GM21360 (cell line): ENCODE data around the gene DNAJC5G.
"Not testable (repeated sequence)": the region's sequence is repeated elsewhere in the genome, so short reads cannot be mapped to it uniquely, and the experiment has no call there.

Experiments used
- ATAC-seq: cut with Tn5 transposase; IDR thresholded peaks from one replicate; pipeline ENCODE4 v1.9.1; 2021; ENCODE audit warnings: mild to moderate bottlenecking, moderate library complexity; ENCODE audit not compliant: unreplicated experiment

The DNAJC5G gene

GRCh38 chr2:27251766-27252165 lies 23.5 kb upstream of the DNAJC5G start:
- no peak for ATAC-seq

GRCh38 chr2:27255187-27255586 lies 20.0 kb upstream of the DNAJC5G start:
- ATAC-seq, result no peak

- ATAC-seq, result no peak
These were observed 19.6 kb upstream of the DNAJC5G start for GRCh38 chr2:27255660-27256059.

- no peak for ATAC-seq
These were observed 18.3 kb upstream of the DNAJC5G start for GRCh38 chr2:27256855-27257454.

- no peak for ATAC-seq
These were observed 17.2 kb upstream of the DNAJC5G start for GRCh38 chr2:27258051-27258450.

GRCh38 chr2:27261241-27261925 lies 13.8 kb upstream of the DNAJC5G start:
- ATAC-seq, result no peak

GRCh38 chr2:27261926-27262298 lies 13.3 kb upstream of the DNAJC5G start:
- ATAC-seq, result no peak

- ATAC-seq, result no peak
These were observed 12.6 kb upstream of the DNAJC5G start, which contains the start of gene SLC30A3 for GRCh38 chr2:27262379-27263286. Gene SLC30A3 (minus strand): TSS chr2:27263047. CDS start chr2:27262906, 141 bp downstream.

- ATAC-seq, result no peak
These were observed 11.7 kb upstream of the DNAJC5G start for GRCh38 chr2:27263287-27264252.

- ATAC-seq, result no peak
These were observed 10.9 kb upstream of the DNAJC5G start for GRCh38 chr2:27264253-27264752.

- ATAC-seq, result no peak
These were observed 10.3 kb upstream of the DNAJC5G start for GRCh38 chr2:27264753-27265535.

GRCh38 chr2:27265536-27265870 lies 9.7 kb upstream of the DNAJC5G start:
- no peak for ATAC-seq

GRCh38 chr2:27268296-27268695 lies 6.9 kb upstream of the DNAJC5G start:
- not testable (repeated sequence) for ATAC-seq

- no peak for ATAC-seq
These were observed 5.1 kb upstream of the DNAJC5G start for GRCh38 chr2:27270131-27270530.

- ATAC-seq, result no peak
These were observed 4.6 kb upstream of the DNAJC5G start for GRCh38 chr2:27270670-27271069.

- no peak for ATAC-seq
These were observed 3.4 kb upstream of the DNAJC5G start for GRCh38 chr2:27271631-27272340.

- not testable (repeated sequence) for ATAC-seq
These were observed 2.4 kb upstream of the DNAJC5G start for GRCh38 chr2:27272537-27273522.

- no peak for ATAC-seq
These were observed 2.8 kb downstream of the DNAJC5G start for GRCh38 chr2:27278010-27278409.
